GM12878 (cell line): ENCODE data around the gene KRTAP10-1.

Source experiments
- EP300 ChIP-seq, 2 experiments: fragments of 150-350 bp in 1 of 2; IDR thresholded peaks; 2 replicates each; pipeline ENCODE4 v1.6.1; 2011 to 2012; ENCODE audit warnings: low read depth in 2 of 2, low read length in 2 of 2, borderline replicate concordance in 1 of 2, improper control_type of control experiment in 1 of 2, inconsistent platforms in 1 of 2; ENCODE audit not compliant: control insufficient read depth in 1 of 2
- FOS ChIP-seq: IDR thresholded peaks from 3 replicates; pipeline ENCODE4 v1.6.1; 2011; ENCODE audit warnings: borderline replicate concordance; ENCODE audit not compliant: insufficient read length; ENCODE audit errors: extremely low read depth
- HDAC2 ChIP-seq: fragments of 200-600 bp; sonication (generic); IDR thresholded peaks from 2 replicates; pipeline ENCODE4 v1.6.1; 2017
- JUNB ChIP-seq: IDR thresholded peaks from 2 replicates; pipeline ENCODE4 v1.6.1; 2016; ENCODE audit warnings: antibody characterized with exemption, mild to moderate bottlenecking
- NR2C1 ChIP-seq: fragments of 450-650 bp; IDR thresholded peaks from 2 replicates; pipeline ENCODE4 v1.6.1; 2017; ENCODE audit warnings: antibody characterized with exemption, mild to moderate bottlenecking, moderate library complexity
- RBBP5 ChIP-seq: fragments of 200-600 bp; sonication (generic); conservative IDR thresholded peaks from 2 replicates; pipeline ENCODE4 v1.6.1; 2016
- YY1 ChIP-seq: IDR thresholded peaks from 2 replicates; pipeline ENCODE4 v1.6.1; 2011; ENCODE audit warnings: low read depth, mild to moderate bottlenecking, low read length
- TF ChIP-seq, protein P1 (sequence below), 3 experiments: IDR thresholded peaks in 2 of 3; conservative IDR thresholded peaks in 1 of 3; 2 replicates each; pipeline ENCODE4 v1.5.1; 2011; ENCODE audit warnings: low read depth in 3 of 3, low read length in 3 of 3, mild to moderate bottlenecking in 3 of 3, control low read depth in 2 of 3, moderate library complexity in 2 of 3, inconsistent platforms in 1 of 3, mixed read lengths in 1 of 3; ENCODE audit not compliant: control insufficient read depth in 2 of 3, insufficient read depth in 1 of 3; ENCODE audit errors: extremely low read depth in 1 of 3

DNA sequence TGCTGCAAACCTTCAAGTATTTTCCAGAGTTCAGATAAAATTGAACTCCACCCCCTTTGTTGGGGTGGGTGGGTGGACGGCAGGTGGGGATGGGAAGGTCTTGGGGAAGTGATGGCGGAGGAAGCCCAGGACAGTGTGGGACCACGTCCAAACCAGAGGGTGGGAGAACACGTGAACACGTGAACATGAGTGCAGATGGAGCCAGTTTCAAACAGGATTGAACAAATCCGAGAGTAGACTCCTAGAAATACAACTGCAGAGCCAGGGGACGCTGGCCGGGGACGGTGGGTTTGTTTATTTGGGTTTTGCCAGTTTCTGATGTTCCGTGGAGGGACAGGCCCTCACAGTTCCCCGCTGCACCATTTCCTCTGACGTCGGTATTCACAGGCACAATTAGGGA lies 8.4 kb upstream of the KRTAP10-1 start:
- no peak for TF ChIP-seq HDAC2
- TF ChIP-seq EP300 (IDR thresholded peaks at IDR 0.05; ENCODE audit: borderline replicate concordance in 1 of 2, control insufficient read depth in 1 of 2, low read depth in 2 of 2, low read length in 2 of 2) = no peak
- TF ChIP-seq FOS = no peak
- TF ChIP-seq JUNB = no peak
- no peak for TF ChIP-seq RBBP5
- no peak for TF ChIP-seq YY1
- no peak for TF ChIP-seq NR2C1
- TF ChIP-seq, protein P1, sequence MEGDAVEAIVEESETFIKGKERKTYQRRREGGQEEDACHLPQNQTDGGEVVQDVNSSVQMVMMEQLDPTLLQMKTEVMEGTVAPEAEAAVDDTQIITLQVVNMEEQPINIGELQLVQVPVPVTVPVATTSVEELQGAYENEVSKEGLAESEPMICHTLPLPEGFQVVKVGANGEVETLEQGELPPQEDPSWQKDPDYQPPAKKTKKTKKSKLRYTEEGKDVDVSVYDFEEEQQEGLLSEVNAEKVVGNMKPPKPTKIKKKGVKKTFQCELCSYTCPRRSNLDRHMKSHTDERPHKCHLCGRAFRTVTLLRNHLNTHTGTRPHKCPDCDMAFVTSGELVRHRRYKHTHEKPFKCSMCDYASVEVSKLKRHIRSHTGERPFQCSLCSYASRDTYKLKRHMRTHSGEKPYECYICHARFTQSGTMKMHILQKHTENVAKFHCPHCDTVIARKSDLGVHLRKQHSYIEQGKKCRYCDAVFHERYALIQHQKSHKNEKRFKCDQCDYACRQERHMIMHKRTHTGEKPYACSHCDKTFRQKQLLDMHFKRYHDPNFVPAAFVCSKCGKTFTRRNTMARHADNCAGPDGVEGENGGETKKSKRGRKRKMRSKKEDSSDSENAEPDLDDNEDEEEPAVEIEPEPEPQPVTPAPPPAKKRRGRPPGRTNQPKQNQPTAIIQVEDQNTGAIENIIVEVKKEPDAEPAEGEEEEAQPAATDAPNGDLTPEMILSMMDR (IDR thresholded peaks at IDR 0.05 in 2 of 3, conservative IDR thresholded peaks at IDR 0.05 in 1 of 3; ENCODE audit: control insufficient read depth in 2 of 3, extremely low read depth in 1 of 3, insufficient read depth in 1 of 3, low read depth in 3 of 3, low read length in 3 of 3) = no peak
